HepG2 (cell line): ENCODE measurements around the gene SERPINI1. TPM values are rescaled to one million over a fixed set of nuclear protein-coding genes. Genes with fewer than 3 reads are reported as not detected.

Source experiments
- AKAP8 ChIP-seq: sonication (generic); formaldehyde crosslinking; IDR thresholded peaks from 2 replicates; pipeline ENCODE4 v1.5.1; 2020; ENCODE audit warnings: mild to moderate bottlenecking, missing genetic modification reagents
- ETV6 ChIP-seq: sonication (generic); formaldehyde crosslinking; conservative IDR thresholded peaks from 2 replicates; pipeline ENCODE4 v1.4.0; 2020; ENCODE audit warnings: missing genetic modification reagents
- FOXP4 ChIP-seq: sonication (generic); formaldehyde crosslinking; IDR thresholded peaks from 2 replicates; pipeline ENCODE4 v1.4.0; 2020; ENCODE audit warnings: missing genetic modification reagents
- GATAD1 ChIP-seq: IDR thresholded peaks from 2 replicates; pipeline ENCODE4 v1.6.1; 2016; ENCODE audit warnings: missing genetic modification reagents, missing compliant biosample characterization
- HDAC1 ChIP-seq: sonication (generic); formaldehyde crosslinking; IDR thresholded peaks from 2 replicates; pipeline ENCODE4 v1.5.1; 2020; ENCODE audit warnings: mild to moderate bottlenecking, missing genetic modification reagents
- HOXA5 ChIP-seq: sonication (generic); formaldehyde crosslinking; IDR thresholded peaks from 2 replicates; pipeline ENCODE4 v1.4.0; 2020; ENCODE audit warnings: missing genetic modification reagents
- NCOA5 ChIP-seq: sonication (generic); formaldehyde crosslinking; IDR thresholded peaks from 2 replicates; pipeline ENCODE4 v1.4.0; 2020; ENCODE audit warnings: missing genetic modification reagents
- NKX3-1 ChIP-seq: sonication (generic); formaldehyde crosslinking; IDR thresholded peaks from 2 replicates; pipeline ENCODE4 v1.5.0; 2020; ENCODE audit warnings: missing genetic modification reagents
- POLR2A ChIP-seq, 2 experiments: IDR thresholded peaks; 2 replicates each; pipeline ENCODE4 v1.6.1; 2011; ENCODE audit warnings: low read depth in 2 of 2, low read length in 2 of 2, mild to moderate bottlenecking in 1 of 2, moderate library complexity in 1 of 2; ENCODE audit not compliant: insufficient read depth in 1 of 2
- PREB ChIP-seq: sonication (generic); formaldehyde crosslinking; IDR thresholded peaks from 2 replicates; pipeline ENCODE4 v1.4.0; 2020; ENCODE audit warnings: missing genetic modification reagents
- SNRNP70 ChIP-seq: fragments of 200-400 bp; formaldehyde crosslinking; IDR thresholded peaks from 2 replicates; pipeline ENCODE4 v1.6.1; 2017; ENCODE audit warnings: mild to moderate bottlenecking, low read depth, low read length, moderate library complexity
- SUZ12 ChIP-seq: fragments of 150-350 bp; IDR thresholded peaks from 2 replicates; pipeline ENCODE4 v1.6.1; 2014; ENCODE audit warnings: low read depth, low read length
- THAP9 ChIP-seq: sonication (generic); formaldehyde crosslinking; IDR thresholded peaks from 2 replicates; pipeline ENCODE4; 2020; ENCODE audit warnings: missing genetic modification reagents, mild to moderate bottlenecking, borderline replicate concordance
- ZBTB44 ChIP-seq: sonication (generic); formaldehyde crosslinking; IDR thresholded peaks from 2 replicates; pipeline ENCODE4 v1.4.0; 2020; ENCODE audit warnings: missing genetic modification reagents
- ZNF256 ChIP-seq: sonication (generic); formaldehyde crosslinking; conservative IDR thresholded peaks from 2 replicates; pipeline ENCODE4 v1.4.0; 2020; ENCODE audit warnings: missing genetic modification reagents
- ZNF337 ChIP-seq: sonication (generic); formaldehyde crosslinking; IDR thresholded peaks from 2 replicates; pipeline ENCODE4 v1.5.1; 2020; ENCODE audit warnings: missing genetic modification reagents, low read depth, mild to moderate bottlenecking, borderline replicate concordance
- ZNF343 ChIP-seq: sonication (generic); formaldehyde crosslinking; IDR thresholded peaks from 2 replicates; pipeline ENCODE4 v1.4.0; 2020; ENCODE audit warnings: mild to moderate bottlenecking, missing genetic modification reagents
- ZNF766 ChIP-seq: sonication (generic); formaldehyde crosslinking; IDR thresholded peaks from 2 replicates; pipeline ENCODE4 v1.5.0; 2020; ENCODE audit warnings: missing genetic modification reagents, borderline replicate concordance
- ZNF878 ChIP-seq: sonication (generic); formaldehyde crosslinking; IDR thresholded peaks from 2 replicates; pipeline ENCODE4 v1.8.1; 2023; ENCODE audit warnings: mild to moderate bottlenecking, missing genetic modification reagents, moderate library complexity
- polyA plus RNA-seq, 8 experiments: library from polyadenylated mRNA; depleted of rRNA in 3 of 8; stranded (reverse) in 7 of 8; unstranded in 1 of 8; fragments of >200 nt; fragmentation: Illumina TruSeq in 4 of 8; extraction: Trizol in 4 of 8; gene quantifications; 2 replicates each; pipeline versions ENCODE4 v1.2.1 to v1.2.3, GENCODE V29; 2011 to 2016; ENCODE audit warnings: low read depth in 4 of 8, missing spikeins in 1 of 8, mixed read lengths in 1 of 8; ENCODE audit not compliant: insufficient read depth in 1 of 8
- total RNA-seq, 5 experiments: library from RNA; depleted of rRNA; stranded (reverse); fragments of >200 nt; fragmentation: Illumina TruSeq; extraction: Trizol; gene quantifications; 2 replicates each; pipeline ENCODE4 v1.2.3, GENCODE V29; 2016; ENCODE audit warnings: low read depth in 1 of 5
- TF ChIP-seq, protein P1 (sequence below): sonication (generic); formaldehyde crosslinking; IDR thresholded peaks from 2 replicates; pipeline ENCODE4 v1.4.0; 2020; ENCODE audit warnings: mild to moderate bottlenecking, missing genetic modification reagents

The SERPINI1 gene
- total and polyA plus RNA-seq, 2 of the 13 experiments (the other 11 are each of a cell fraction or from before 2014, with no cell fraction given), result 14.7 to 58.0 TPM

- peak; percentile 53; the same call in 1 of the 2 replicates for TF ChIP-seq THAP9 (CRISPR knock-in tag)
- TF ChIP-seq ZNF878, result no peak; the same call in 1 of the 2 replicates
- TF ChIP-seq NCOA5, result no peak
- TF ChIP-seq SUZ12, result no peak
- peak; percentile 19; the same call in 1 of the 2 replicates for TF ChIP-seq FOXP4 (CRISPR knock-in tag)
- no peak; the same call in 1 of the 2 replicates for TF ChIP-seq ETV6 (CRISPR knock-in tag)
- peak; percentile 56; the same call in 1 of the 2 replicates for TF ChIP-seq ZNF766 (CRISPR knock-in tag)
- TF ChIP-seq ZNF343, result peak; percentile 84
- peak; percentile 65; the same call in 1 of the 2 replicates for TF ChIP-seq HOXA5 (CRISPR knock-in tag)
- no peak for TF ChIP-seq NKX3-1 (CRISPR knock-in tag)
- TF ChIP-seq SNRNP70, result no peak
- TF ChIP-seq PREB, result no peak
- TF ChIP-seq POLR2A (IDR thresholded peaks at IDR 0.05; ENCODE audit: insufficient read depth in 1 of 2, low read depth in 2 of 2, low read length in 2 of 2), result peak; percentile 91 to 94
- TF ChIP-seq GATAD1, result no peak; the same call in 1 of the 2 replicates
- TF ChIP-seq AKAP8 (CRISPR knock-in tag), result no peak
- TF ChIP-seq HDAC1 (CRISPR knock-in tag), result peak; percentile 80
- TF ChIP-seq, protein P1, sequence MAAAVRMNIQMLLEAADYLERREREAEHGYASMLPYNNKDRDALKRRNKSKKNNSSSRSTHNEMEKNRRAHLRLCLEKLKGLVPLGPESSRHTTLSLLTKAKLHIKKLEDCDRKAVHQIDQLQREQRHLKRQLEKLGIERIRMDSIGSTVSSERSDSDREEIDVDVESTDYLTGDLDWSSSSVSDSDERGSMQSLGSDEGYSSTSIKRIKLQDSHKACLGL (CRISPR knock-in tag), result no peak; the same call in 1 of the 2 replicates
- no peak; the same call in 1 of the 2 replicates for TF ChIP-seq ZNF337
- TF ChIP-seq ZNF256 (CRISPR knock-in tag), result 0 out of 2 replicates have a peak, but pooled peaks have one; percentile 11
- TF ChIP-seq ZBTB44 (CRISPR knock-in tag), result 0 out of 2 replicates have a peak, but pooled peaks have one; percentile 65
These were observed at the start of gene SERPINI1 (continued) for GRCh38 chr3:167735233-167736138.
